Chondrocyte (in vitro differentiated cells): Measurements from ENCODE around the gene AGK. TPM values are rescaled to one million over a fixed set of nuclear protein-coding genes. Genes with fewer than 3 reads are reported as not detected.

Source experiments
- DNase-seq: peaks from one replicate; pipeline ENCODE4 v3.0.0; 2021; ENCODE audit warnings: mixed read lengths, low spot score
- H3K27ac Mint-ChIP-seq: one replicate; pipeline ENCODE4 v1.8.0; 2021; ENCODE audit warnings: mild to moderate bottlenecking, moderate library complexity, mixed read lengths; ENCODE audit not compliant: unreplicated experiment
- H3K27me3 Mint-ChIP-seq: 2 replicates; pipeline ENCODE4 v1.8.0; 2021; ENCODE audit warnings: low read depth, mixed read lengths
- H3K36me3 Mint-ChIP-seq: 2 replicates; pipeline ENCODE4 v1.8.0; 2021; ENCODE audit warnings: low read depth, mixed read lengths
- H3K4me1 Mint-ChIP-seq: 2 replicates; pipeline ENCODE4 v1.8.0; 2021; ENCODE audit warnings: low read depth, mild to moderate bottlenecking, mixed read lengths
- H3K4me3 Mint-ChIP-seq: one replicate; pipeline ENCODE4 v1.8.0; 2021; ENCODE audit warnings: mild to moderate bottlenecking, moderate library complexity, mixed read lengths; ENCODE audit not compliant: unreplicated experiment
- H3K9me3 Mint-ChIP-seq: 2 replicates; pipeline ENCODE4 v1.8.0; 2021; ENCODE audit warnings: low read depth, mixed read lengths
- CTCF ChIP-seq: fragments of 200-600 bp; sonication (generic); IDR thresholded peaks from 2 replicates; pipeline ENCODE4 v1.5.0; 2021; ENCODE audit warnings: antibody characterized with exemption, mild to moderate bottlenecking, moderate library complexity
- total RNA-seq: library from RNA; stranded (reverse); gene quantifications from 3 replicates; pipeline ENCODE4 v1.2.1, GENCODE V29; 2021

AGK gene
- total RNA-seq, 1 donor from 2014 or later: 22.1 TPM

DNA sequence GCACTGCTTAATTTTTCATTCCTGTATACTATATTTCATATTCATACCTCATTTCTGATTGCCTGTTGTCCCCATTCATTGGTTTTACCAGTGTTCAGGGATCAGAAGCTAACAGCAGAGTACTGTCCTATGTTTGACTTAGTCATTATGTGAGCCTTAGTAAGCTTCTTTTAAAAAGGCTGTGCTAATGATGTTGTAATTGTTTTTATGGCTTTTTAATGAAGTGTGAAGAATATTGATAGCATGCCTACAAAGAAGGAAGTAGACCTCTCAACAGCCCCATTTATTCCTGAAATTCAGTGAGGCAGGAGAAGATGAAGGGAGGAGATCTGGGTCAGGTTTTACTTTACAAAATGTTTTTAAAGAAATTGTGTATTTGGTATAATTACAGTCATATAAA, 61.7 kb downstream of the AGK start:
- no peak overlapping the region for H3K27ac Mint-ChIP-seq
- no peaks in the 10 kb centered on the region for H3K9me3 Mint-ChIP-seq
- TF ChIP-seq CTCF: no peak
- DNase-seq: no peak
- no peak overlapping the region for H3K4me3 Mint-ChIP-seq
- no peaks in the 10 kb centered on the region for H3K27me3 Mint-ChIP-seq
- no peaks in the 10 kb centered on the region for H3K4me1 Mint-ChIP-seq
- H3K36me3 Mint-ChIP-seq: peaks cover 15% of the 10 kb centered on the region

DNA sequence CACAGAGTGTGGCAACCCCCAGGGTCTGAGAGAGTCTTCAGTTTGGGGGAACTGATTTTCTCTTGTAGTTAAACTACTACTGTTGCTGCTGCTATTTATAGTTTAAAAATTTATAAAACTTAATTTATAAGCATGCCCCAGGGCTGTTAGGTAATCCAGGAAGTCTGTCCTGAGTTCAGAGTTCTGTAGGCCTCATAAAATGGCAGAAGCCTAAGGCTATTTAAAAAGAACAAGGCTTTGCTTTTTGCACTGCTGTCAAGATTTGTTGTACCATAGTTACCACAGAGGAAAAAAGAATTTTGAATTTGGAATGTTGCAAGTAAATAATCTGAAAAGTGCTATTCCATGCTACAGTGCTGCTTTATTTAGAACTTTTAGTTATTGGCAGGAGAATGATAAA, 66.1 kb downstream of the AGK start:
- Mint-ChIP-seq H3K36me3 (peaks cover 16% of the 10 kb centered on the region), H3K27ac (no peak overlapping the region), H3K27me3 (no peaks in the 10 kb centered on the region), H3K9me3 (no peaks in the 10 kb centered on the region), H3K4me3 (no peak overlapping the region), H3K4me1 (no peaks in the 10 kb centered on the region)
- no peak for TF ChIP-seq CTCF
- no peak for DNase-seq

- no peak for TF ChIP-seq CTCF
- Mint-ChIP-seq H3K4me3 (no peak overlapping the region), H3K9me3 (peaks cover 6% of the 10 kb centered on the region), H3K4me1 (no peaks in the 10 kb centered on the region), H3K36me3 (peaks cover 29% of the 10 kb centered on the region), H3K27me3 (no peaks in the 10 kb centered on the region), H3K27ac (no peak overlapping the region)
- DNase-seq: no peak
Observed at GRCh38 chr7:141619745-141620144, 68.5 kb downstream of the AGK start.

- Mint-ChIP-seq H3K27me3 (no peaks in the 10 kb centered on the region), H3K36me3 (peaks cover 28% of the 10 kb centered on the region), H3K4me1 (no peaks in the 10 kb centered on the region), H3K27ac (no peak overlapping the region), H3K9me3 (peaks cover 6% of the 10 kb centered on the region), H3K4me3 (no peak overlapping the region)
- no peak for DNase-seq
- TF ChIP-seq CTCF: no peak
Observed at GRCh38 chr7:141624763-141625162, 73.6 kb downstream of the AGK start.

GRCh38 chr7:141630621-141631020, 79.4 kb downstream of the AGK start:
- no peak overlapping the region for H3K4me3 Mint-ChIP-seq

More at GRCh38 chr7:141630621-141631020, 79.4 kb downstream of the AGK start:
- H3K27ac Mint-ChIP-seq: no peak overlapping the region
- no peaks in the 10 kb centered on the region for H3K4me1 Mint-ChIP-seq
- DNase-seq: no peak
- peaks cover 13% of the 10 kb centered on the region for H3K36me3 Mint-ChIP-seq
- no peaks in the 10 kb centered on the region for H3K9me3 Mint-ChIP-seq
- no peak for TF ChIP-seq CTCF
- no peaks in the 10 kb centered on the region for H3K27me3 Mint-ChIP-seq
